ENCODE results near the gene BUB1B.
"Not testable (repeated sequence)": the region's sequence is repeated elsewhere in the genome, so short reads cannot be mapped to it uniquely, and the experiment has no call there.

BUB1B gene

GRCh38 chr15:40136470-40137302 lies 24.2 kb upstream of the BUB1B start:
- no peak for TF ChIP-seq GABPA (IDR thresholded peaks at IDR 0.05; ENCODE audit: low read depth)
- no peak for DNase-seq (ENCODE audit: low read depth in 1 of 2, low spot score in 1 of 2)
- Histone ChIP-seq H3K4me3 (replicated peaks; ENCODE audit: insufficient read depth, low read length) (no peak overlapping the region), H3K27ac (replicated peaks) (no peak overlapping the region), H3K27me3 (ENCODE audit: insufficient read depth, poor library complexity, severe bottlenecking) (no peaks in the 10 kb centered on the region)

- Histone ChIP-seq H3K4me3 (replicated peaks; ENCODE audit: insufficient read depth, low read length) (no peak overlapping the region), H3K27me3 (ENCODE audit: insufficient read depth, poor library complexity, severe bottlenecking) (no peaks in the 10 kb centered on the region), H3K27ac (replicated peaks) (no peak overlapping the region)
- no peak for DNase-seq (ENCODE audit: low read depth in 1 of 2, low spot score in 1 of 2)
- TF ChIP-seq POLR2AphosphoS5 (IDR thresholded peaks at IDR 0.05; ENCODE audit: low read depth) (no peak), SPI1 (IDR thresholded peaks at IDR 0.05; ENCODE audit: borderline replicate concordance, low read depth) (no peak), GABPA (IDR thresholded peaks at IDR 0.05; ENCODE audit: low read depth) (no peak), CTCF (IDR thresholded peaks at IDR 0.05; ENCODE audit: insufficient read depth, low read length) (no peak), REST (IDR thresholded peaks at IDR 0.05; ENCODE audit: insufficient replicate concordance, low read depth) (no peak)
Measured at GRCh38 chr15:40137303-40138200, 23.3 kb upstream of the BUB1B start.

- H3K27ac ChIP-seq (replicated peaks); DNase-seq (ENCODE audit: low read depth in 1 of 2, low spot score in 1 of 2); H3K4me3 ChIP-seq (replicated peaks; ENCODE audit: insufficient read depth, low read length); H3K27me3 ChIP-seq (ENCODE audit: insufficient read depth, poor library complexity, severe bottlenecking): not testable (repeated sequence)
Measured at GRCh38 chr15:40138201-40138570, 22.7 kb upstream of the BUB1B start.

- H3K4me3 ChIP-seq (replicated peaks; ENCODE audit: insufficient read depth, low read length): no peak overlapping the region
- no peak for DNase-seq (ENCODE audit: low read depth in 1 of 2, low spot score in 1 of 2)
- no peaks in the 10 kb centered on the region for H3K27me3 ChIP-seq (ENCODE audit: insufficient read depth, poor library complexity, severe bottlenecking)
- H3K27ac ChIP-seq (replicated peaks): no peak overlapping the region
- TF ChIP-seq SPI1 (IDR thresholded peaks at IDR 0.05; ENCODE audit: borderline replicate concordance, low read depth): no peak
- no peak for TF ChIP-seq REST (IDR thresholded peaks at IDR 0.05; ENCODE audit: insufficient replicate concordance, low read depth)
- no peak for TF ChIP-seq GABPA (IDR thresholded peaks at IDR 0.05; ENCODE audit: low read depth)
- TF ChIP-seq POLR2AphosphoS5 (IDR thresholded peaks at IDR 0.05; ENCODE audit: low read depth): no peak
- no peak for TF ChIP-seq CTCF (IDR thresholded peaks at IDR 0.05; ENCODE audit: insufficient read depth, low read length)
Measured at GRCh38 chr15:40142428-40142827, 18.4 kb upstream of the BUB1B start.
